Activated CD8-positive, alpha-beta memory T cell treated with anti-CD3 and anti-CD28 coated beads, Interleukin-2, amount 50 U/mL, for 48 hours (primary cell): ENCODE data around the gene SEMA4A.
"Not testable (repeated sequence)": the region's sequence is repeated elsewhere in the genome, so short reads cannot be mapped to it uniquely, and the experiment has no call there.

Source experiments
- DNase-seq: peaks from one replicate; pipeline ENCODE4 v3.0.0-alpha.2; 2020

The SEMA4A gene

DNA sequence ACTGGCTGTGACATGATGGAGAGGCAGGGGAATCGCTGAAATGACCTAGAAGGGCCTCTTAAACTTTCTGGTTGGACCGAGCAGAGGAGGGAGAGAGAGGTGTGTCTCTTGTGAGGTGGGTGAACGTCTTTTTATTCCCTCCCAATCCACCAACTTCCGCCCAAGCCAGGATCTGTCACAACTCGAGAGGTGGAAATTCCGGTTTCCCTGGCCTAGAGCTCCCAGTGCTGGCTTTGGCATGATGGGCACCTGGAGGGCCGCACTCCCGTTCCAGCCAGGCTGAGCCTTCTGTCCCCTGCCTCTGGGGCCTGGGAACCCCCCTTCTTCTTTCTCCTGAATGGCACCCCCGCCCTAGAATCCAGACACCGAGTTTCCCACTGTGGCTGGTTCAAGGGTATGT lies at the start of gene SEMA4A:
TSS of gene SEMA4A (plus strand) at position 224 of the 400 bp plus-strand sequence. CDS start 994 bp downstream, outside the sequence.
- no peak for DNase-seq

- peak; percentile 75 for DNase-seq
Observed at GRCh38 chr1:156104065-156104810, 49.1 kb upstream of the SEMA4A start.

DNA sequence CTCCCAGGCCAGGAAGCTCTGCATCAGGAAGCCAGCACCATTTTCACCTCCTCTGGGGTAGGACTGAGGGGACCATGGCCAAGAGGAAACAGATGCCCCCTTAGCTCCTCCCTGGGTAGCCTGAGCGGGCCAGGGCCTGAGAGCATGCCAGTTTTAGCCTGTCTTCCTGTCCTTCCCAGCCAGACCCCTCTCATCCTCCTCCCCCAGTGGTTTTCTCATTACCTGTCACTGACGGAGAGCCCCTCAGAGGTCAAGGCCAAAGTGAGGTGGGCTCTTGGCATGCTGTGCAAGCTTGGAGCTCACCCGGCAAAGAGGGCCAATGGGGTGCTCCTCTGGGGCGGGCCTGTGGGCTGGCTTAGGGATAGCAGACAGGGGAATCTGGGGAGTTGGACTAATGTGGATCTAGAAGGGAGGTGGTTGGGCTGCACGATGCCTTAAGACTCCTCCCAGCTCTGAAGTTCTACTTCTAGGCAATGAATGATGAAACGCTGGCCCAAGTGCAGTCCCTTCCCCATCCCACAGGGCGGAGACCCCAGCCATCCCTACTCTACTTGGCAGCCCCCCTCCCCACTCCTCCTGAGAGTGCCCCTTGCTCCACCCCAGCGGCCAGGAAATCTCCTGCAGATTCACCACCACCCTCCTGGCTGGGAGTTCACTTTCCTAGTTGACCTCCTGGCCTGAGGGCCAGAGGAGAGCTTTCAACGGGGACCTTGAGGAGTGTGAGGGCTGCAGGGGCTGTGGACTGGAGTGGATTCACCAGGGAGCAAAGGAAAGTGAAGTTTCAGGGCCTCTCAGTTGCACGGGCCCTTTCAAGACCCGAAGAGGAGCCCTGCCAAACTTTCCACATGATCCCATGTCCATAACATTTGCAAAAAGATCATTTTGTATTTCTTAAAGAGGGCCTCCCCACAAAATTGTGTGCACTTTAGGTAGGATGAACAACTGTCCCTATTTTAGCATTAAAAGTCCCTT lies 48.2 kb upstream of the SEMA4A start:
- peak; percentile 61 for DNase-seq

DNA sequence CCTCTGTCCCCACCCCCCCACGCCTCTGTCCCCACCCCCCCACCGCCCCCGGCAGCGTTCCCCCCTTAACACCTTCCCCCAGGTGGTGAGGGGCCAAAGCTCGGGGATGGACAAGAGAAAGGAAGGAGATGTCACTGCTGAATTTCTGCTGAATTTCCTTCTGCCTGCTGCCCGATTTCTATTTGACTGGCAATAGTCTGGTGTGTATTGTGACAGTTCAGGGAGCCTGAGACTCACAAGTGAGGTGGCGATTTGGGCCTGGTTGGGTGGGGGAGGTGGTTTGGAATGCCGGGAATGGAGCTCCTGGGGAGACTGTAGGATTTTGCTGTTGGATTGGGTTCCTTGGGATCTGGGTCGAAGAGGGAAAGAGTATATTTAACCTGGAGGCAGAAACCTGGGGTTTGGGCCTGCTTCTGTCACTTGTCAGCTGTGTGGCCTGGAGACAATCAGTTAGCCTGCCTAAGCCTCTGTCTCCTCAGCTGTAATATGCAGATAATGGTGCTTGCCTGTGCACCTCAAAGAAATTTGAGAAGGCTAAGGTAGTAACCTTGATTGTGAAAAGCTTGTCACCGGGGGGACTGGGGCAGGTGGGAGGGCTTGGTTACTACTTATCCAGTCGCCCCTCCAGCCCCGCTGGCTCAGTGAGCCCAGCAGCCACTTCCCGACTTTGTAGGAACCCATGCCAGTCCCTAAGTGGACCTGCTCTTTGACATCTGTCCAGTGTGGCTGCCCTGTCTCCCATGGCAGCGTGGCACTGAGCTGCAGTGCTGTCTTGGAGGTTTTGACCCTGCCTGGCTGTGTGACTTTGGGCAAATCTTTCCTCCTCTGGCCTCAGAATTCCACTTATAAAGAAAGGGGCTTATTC lies 46.5 kb upstream of the SEMA4A start:
- peak; percentile 59 for DNase-seq

DNA sequence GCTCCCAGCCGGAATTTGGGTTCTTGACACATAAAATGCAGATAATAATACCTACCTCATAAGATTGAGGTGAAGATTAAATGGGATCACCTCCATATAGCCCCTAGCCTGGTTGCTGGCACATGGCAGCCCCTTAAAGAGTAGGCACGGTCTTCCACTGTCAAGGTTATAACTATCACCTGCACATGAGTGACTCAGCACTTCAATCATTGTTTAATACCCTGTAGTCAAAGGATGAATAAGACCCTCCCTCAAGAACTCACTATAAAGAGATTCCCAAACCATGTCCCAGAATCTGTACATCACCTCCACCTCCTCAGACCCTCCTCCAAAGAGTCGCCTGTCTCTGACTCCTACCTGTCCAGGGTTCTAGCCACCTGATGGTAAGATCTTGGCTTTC lies 45.3 kb upstream of the SEMA4A start:
- no peak for DNase-seq

DNA sequence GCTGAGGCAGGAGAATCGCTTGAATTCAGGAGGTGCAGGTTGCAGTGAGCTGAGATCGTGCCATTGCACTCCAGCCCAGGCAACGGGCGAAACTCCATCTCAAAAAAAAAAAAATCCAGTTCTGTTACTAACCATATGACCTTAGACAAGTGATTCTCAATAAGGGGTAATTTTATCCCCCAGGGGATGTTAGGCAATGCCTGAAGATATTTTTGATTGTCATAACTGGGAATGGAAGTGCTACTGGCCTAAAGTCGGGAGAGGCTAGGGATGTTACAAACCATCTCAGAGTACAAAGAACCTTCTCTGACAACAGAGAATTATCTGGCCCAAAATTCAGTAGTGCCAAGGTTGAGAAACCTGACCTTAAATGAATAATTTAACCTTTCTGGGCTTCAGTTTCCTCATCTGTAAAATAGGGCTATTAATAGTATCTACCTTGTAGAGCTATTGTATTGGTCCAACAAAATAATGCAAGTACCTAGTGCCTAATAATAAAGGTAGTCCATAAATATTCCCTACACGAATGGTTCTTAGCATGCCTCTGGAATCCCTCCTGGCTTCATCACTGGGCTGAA lies 44.6 kb upstream of the SEMA4A start:
- DNase-seq = no peak

DNA sequence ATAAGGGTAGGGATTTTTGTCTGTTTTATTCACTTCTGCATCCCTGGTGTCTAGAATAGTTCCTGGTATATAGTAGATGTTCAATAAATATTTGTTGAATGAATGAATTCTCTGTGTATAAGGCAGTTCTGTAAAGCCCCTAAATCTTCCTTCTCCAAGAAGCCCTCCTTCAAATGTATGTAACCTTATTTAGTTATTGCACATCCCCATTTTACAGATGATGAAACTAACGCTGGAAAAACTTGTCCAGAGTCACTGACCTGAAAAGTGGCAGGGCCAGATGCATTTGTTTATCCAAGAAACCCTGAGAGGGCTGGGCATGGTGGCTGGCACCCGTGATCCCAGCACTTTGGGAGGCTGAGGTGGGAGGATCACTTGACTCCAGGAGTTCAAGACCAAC lies 43.1 kb upstream of the SEMA4A start:
- DNase-seq = no peak

GRCh38 chr1:156111355-156111962 lies 41.9 kb upstream of the SEMA4A start:
- DNase-seq = no peak

GRCh38 chr1:156112276-156113137 lies 40.9 kb upstream of the SEMA4A start:
- no peak for DNase-seq

DNA sequence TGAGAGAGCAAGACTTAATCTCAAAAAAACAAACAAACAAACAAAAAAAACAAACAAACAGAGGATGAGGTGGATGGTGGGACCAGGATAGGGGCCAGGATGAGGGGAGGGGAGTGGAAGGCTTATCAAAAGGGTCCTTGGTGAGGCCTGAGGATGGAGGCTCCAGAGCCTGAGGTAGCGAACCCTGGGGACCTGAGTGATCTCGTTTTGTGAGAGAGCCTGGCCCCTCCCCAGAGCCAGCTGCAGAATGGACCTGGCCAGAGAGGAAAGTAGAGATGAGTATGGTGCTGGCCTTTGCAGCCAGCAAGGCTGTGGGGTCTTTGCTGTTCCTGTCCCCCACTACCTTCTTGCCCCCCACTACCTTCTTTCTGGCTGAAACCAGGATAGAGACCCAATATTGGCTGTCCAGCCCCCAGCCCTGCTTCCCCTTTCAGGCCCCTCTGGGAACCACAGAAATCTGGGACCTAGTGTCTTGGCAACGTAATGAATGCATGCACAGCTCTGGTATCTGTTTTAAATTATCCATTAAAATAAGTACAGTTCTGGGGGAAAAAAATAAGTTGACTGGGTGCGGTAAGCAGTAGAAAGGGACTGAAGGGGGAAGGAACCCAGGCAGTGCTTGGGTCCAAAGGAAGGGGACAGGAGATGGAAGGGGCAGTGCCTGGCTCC lies 40.0 kb upstream of the SEMA4A start:
- no peak for DNase-seq

GRCh38 chr1:156114101-156114918 lies 39.1 kb upstream of the SEMA4A start, which contains the start of gene LMNA:
LMNA (plus strand) TSS chr1:156114711; CDS start chr1:156114919, 208 bp downstream.
- DNase-seq = peak; percentile 84

DNA sequence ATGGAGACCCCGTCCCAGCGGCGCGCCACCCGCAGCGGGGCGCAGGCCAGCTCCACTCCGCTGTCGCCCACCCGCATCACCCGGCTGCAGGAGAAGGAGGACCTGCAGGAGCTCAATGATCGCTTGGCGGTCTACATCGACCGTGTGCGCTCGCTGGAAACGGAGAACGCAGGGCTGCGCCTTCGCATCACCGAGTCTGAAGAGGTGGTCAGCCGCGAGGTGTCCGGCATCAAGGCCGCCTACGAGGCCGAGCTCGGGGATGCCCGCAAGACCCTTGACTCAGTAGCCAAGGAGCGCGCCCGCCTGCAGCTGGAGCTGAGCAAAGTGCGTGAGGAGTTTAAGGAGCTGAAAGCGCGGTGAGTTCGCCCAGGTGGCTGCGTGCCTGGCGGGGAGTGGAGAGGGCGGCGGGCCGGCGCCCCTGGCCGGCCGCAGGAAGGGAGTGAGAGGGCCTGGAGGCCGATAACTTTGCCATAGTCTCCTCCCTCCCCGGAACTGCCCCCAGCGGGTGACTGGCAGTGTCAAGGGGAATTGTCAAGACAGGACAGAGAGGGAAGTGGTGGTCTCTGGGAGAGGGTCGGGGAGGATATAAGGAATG lies 38.4 kb upstream of the SEMA4A start:
- DNase-seq = peak; percentile 67

- peak; percentile 61 for DNase-seq
Observed at GRCh38 chr1:156115514-156116374, 37.6 kb upstream of the SEMA4A start.

GRCh38 chr1:156116731-156117130 lies 36.7 kb upstream of the SEMA4A start:
- DNase-seq = not testable (repeated sequence)

GRCh38 chr1:156117414-156118176 lies 35.8 kb upstream of the SEMA4A start:
- DNase-seq = no peak

DNA sequence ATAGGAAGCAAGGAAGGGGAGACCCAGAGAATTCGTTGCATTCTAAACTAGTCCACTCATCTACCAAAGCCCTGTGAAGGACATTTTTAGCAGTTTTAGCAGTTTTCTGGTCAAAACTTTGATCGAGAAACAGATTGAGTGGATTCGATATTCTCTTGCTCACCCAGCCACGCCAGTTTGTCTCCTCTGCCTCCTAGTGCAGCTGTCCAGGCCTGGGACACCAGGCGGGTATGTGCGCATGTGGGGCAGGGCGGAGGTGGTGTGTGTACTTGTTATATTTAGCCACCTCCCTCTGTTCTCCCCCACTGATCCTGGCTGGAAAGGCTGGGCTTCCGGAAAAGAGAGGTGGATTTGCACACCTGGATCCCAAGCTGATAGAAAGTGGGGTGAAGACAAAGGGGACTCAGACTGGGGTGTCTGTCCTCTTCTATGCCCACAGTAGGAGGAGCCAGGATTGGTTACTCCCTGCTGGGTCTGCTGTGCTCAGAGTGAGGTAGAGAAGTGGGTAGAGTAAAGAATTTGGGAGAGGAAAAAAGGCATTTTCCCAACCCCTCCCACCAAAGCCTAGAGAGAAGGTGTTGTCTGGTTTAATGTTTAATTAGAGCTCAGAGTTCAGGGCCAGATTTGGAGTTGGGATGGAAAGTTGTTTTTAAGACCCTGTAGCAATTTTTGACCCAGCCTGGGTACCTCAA lies 35.1 kb upstream of the SEMA4A start:
- DNase-seq = no peak
